ENCODE results near the gene PRR15.

DNA sequence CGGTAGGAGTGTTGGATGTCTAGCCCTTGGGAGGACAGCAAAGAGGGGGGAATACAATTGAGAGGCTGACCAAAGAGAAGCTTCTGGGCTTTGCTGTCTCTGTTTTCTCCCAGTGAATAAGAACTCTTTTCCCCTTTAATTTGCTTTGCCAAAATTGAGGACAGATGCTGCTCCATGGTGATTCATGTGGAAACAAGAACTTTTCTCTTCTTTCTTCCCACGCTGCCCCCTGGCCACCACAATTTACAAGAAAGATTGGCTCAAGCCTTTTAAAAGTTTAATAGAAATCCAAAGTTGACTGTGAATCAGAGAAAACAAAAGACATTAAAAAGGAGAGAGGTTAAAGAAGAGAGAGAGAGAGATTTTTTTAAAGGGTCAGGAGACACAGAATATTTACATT is 49.0 kb downstream of the PRR15 start:
- TF ChIP-seq, protein P1, sequence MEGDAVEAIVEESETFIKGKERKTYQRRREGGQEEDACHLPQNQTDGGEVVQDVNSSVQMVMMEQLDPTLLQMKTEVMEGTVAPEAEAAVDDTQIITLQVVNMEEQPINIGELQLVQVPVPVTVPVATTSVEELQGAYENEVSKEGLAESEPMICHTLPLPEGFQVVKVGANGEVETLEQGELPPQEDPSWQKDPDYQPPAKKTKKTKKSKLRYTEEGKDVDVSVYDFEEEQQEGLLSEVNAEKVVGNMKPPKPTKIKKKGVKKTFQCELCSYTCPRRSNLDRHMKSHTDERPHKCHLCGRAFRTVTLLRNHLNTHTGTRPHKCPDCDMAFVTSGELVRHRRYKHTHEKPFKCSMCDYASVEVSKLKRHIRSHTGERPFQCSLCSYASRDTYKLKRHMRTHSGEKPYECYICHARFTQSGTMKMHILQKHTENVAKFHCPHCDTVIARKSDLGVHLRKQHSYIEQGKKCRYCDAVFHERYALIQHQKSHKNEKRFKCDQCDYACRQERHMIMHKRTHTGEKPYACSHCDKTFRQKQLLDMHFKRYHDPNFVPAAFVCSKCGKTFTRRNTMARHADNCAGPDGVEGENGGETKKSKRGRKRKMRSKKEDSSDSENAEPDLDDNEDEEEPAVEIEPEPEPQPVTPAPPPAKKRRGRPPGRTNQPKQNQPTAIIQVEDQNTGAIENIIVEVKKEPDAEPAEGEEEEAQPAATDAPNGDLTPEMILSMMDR (IDR thresholded peaks at IDR 0.05; ENCODE audit: poor library complexity), result no peak
- no peak for TF ChIP-seq EZH2 (IDR thresholded peaks at IDR 0.05; ENCODE audit: borderline replicate concordance)
